COLO668 (cell line): ENCODE measurements around the gene CD164L2.
A peak's percentile ranks its signal among the peaks of the same experiment; 100 is the strongest.
"Not testable (repeated sequence)": the region's sequence is repeated elsewhere in the genome, so short reads cannot be mapped to it uniquely, and the experiment has no call there.

Experiments used
- DNase-seq: peaks from one replicate; lab custom pipeline; 2025; ENCODE audit not compliant: unreplicated experiment; lab: John Stamatoyannopoulos, UW

CD164L2 gene

DNA sequence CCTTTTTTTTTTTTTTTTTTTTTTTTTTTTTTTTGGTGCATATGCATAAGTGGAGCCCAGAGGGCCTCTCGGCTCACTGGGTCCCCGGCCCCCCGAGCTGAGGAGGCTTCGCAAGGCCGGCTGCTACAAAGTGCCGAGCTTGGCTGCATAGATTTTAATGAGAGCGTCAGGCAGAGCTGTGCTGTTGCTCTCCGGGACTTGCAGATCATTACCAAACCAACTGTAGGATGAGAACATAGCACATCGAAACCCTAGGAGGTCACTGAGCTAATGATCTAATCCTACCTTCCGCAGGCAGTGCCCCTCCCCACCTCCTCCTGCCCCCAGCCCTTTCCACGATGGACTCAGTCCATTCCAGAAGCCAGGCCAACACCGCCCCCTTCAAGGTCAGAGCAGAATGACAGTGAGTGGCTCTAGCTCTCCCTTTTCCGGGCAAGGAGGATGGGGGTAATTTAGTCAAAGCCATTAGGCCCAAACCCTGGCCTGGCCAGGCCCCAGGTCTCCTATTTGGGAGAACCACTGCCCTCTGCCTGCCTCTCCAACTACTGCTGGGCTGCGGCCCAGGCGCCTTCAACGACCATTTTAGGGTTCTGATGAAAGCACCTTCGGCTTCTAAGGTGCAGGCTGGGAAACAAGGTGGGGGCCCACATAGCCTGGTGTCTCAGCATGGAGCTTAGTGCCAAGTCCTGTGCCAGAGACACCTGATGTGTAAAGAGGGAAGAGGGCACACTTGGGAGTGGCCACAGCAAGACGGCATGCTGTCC, 22.6 kb upstream of the CD164L2 start:
- DNase-seq = not testable (repeated sequence)

DNA sequence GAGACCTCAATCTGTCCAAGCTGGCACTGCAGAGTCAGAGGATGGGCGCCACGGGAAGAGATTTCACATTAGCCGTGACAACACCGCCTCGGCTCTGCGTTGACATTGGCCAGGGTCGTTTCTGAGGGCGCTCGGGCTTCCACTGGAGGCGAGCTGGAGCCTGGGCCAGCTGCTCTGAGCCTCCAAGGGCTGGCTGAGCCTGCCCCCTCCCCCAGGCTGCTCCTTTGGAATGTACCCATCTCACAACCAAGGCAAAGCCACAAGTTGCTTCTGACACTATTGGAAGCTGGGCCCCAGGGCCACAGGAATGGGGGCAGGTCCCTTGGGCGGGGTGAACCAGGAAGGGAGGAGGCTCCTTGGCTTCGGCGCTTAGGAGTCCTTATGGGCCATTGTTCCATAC, 21.9 kb upstream of the CD164L2 start:
- no peak for DNase-seq

DNA sequence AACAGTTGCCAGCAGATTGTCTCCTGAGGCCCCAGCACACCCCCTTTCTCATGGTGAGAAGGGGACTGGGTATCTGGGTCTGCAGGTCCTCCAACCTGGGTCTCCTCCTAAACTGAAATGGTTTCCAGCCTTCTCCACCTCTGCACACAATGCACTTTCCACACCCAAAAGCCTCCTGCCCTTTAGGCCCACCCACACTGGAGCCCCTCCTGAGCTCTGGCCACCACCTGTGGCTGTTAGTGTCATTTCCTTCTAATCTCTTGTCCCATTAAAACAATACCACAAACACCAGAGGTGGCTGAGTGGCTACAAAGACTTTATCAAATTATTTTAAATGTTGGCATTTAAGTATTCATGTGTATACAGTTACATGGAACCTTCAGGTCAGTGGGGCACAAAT, 20.8 kb upstream of the CD164L2 start:
- DNase-seq = no peak

- no peak for DNase-seq
Observed at GRCh38 chr1:27403065-27403726, 20.1 kb upstream of the CD164L2 start.

DNA sequence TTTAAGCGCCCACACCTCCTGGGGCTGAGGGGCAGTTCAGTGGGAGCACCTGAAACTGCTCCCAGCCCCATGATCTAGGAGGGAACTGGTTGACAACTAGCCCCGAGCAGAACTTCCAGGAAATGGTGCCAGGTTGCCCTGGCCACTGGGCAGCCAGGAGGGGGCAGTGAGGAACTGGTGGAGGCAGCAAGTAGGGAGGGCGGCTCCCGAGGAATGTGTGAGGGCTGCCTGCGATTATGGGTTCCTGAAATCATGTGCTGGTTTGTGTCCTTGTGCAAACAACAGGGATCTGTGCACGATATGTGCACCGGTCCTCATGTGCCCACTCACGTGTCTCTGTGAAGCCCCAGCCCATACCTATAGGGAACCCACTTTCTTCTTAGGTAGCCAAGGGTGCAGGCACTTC, 19.2 kb upstream of the CD164L2 start:
- DNase-seq = peak; percentile 64

DNA sequence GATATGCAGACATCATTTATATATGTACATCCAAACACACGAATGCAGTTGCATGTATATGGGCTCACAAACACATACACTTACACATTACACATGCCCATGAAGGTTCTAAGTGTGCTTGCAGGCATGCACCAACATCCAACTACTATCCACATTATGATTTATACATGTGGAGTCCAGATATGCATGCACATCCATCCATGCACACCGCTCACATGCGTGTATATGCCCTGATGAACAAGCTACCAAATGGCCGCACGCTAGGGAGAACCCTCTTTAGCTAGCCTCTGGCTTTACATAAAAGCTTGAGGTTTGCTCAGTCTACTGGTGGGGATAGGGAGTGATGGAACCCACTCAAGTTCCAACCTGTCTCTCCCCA, 17.8 kb upstream of the CD164L2 start:
- no peak for DNase-seq

- DNase-seq = no peak
Observed at GRCh38 chr1:27400082-27400962, 17.2 kb upstream of the CD164L2 start.

GRCh38 chr1:27399251-27400025, 16.3 kb upstream of the CD164L2 start:
- no peak for DNase-seq

GRCh38 chr1:27398405-27399149, 15.4 kb upstream of the CD164L2 start:
- DNase-seq = no peak

GRCh38 chr1:27397749-27398148, 14.6 kb upstream of the CD164L2 start:
- DNase-seq = no peak

- no peak for DNase-seq
Observed at GRCh38 chr1:27397110-27397509, 14.0 kb upstream of the CD164L2 start.

- DNase-seq = peak; percentile 78
Observed at GRCh38 chr1:27395441-27396195, 12.5 kb upstream of the CD164L2 start.

DNA sequence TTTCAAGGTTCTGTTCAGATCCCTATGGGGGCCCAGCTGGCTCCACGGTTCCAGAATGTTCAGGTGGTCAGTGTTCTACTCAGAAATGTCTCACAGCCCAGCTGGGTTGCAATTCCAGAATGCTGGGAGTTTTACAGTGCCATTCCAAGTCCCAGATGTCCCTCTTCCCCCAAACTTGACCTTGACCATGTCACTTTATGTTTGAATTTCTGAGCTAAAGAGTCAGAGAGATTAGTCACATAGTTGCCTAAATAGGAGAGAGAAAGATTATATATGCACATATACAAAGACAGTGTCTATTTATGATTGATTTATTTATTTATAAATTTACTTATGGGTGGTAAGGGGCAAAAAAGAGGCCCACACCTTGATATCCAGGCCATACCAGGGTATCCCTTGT, 11.8 kb upstream of the CD164L2 start:
- DNase-seq = no peak

- no peak for DNase-seq
Observed at GRCh38 chr1:27394282-27394658, 11.1 kb upstream of the CD164L2 start.

- no peak for DNase-seq
Observed at GRCh38 chr1:27393641-27394281, 10.6 kb upstream of the CD164L2 start.

DNA sequence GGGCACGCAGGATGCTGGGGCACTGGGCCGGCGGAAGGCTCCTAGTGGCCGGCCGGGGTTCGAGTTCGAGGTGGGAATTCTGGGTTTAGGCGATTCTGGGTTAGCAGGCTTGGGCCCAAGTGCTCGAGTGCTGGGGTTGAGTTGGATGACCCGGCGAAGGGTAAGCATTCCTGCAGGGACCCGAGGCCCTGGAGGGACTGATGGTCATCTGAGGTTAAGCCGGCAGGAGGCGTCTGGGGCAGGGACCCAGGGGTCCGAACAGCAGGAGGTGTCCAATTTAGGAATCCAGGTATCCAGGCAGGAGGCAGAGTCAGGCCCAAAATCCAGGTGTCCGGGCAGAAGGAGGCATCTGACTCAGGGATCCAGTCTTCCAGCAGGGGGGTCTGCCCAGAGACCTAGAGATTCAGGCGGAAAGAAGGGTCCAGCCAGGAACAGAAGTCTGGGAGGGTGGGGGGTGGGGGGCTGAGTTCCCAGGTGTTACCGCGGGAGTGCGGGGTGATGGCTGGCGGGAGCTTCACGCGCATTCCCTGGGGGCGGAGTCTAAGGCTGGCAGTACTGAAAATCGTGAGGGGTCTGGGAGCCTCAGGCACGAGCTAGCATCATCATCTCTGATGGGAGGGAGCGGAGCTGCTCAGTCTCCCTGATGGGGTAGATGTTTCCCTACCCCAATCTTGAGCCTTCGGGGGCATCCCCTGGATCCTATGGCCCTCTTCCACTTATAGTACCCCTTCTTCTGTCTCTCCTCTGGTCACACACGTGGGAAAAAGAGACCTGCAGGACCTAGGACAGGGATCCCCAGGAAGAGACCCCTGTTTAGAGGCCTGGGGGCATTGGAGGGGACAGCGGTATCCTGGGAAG, 9.9 kb upstream of the CD164L2 start:
- peak; percentile 69 for DNase-seq

GRCh38 chr1:27392096-27392777, 9.1 kb upstream of the CD164L2 start, which contains the start of gene GPR3:
Gene GPR3 (plus strand): TSS chr1:27392622. CDS start chr1:27393799, 1,177 bp downstream.
- peak; percentile 99 for DNase-seq
